HG03469 (cell line): ENCODE measurements around the gene FILIP1L.
A peak's percentile ranks its signal among the peaks of the same experiment; 100 is the strongest.
"Not testable (repeated sequence)": the region's sequence is repeated elsewhere in the genome, so short reads cannot be mapped to it uniquely, and the experiment has no call there.

ENCODE experiments used
- ATAC-seq: cut with Tn5 transposase; IDR thresholded peaks from one replicate; pipeline ENCODE4 v1.9.1; 2021; ENCODE audit warnings: mild to moderate bottlenecking, moderate library complexity, moderate number of reproducible peaks; ENCODE audit not compliant: unreplicated experiment

FILIP1L gene

DNA sequence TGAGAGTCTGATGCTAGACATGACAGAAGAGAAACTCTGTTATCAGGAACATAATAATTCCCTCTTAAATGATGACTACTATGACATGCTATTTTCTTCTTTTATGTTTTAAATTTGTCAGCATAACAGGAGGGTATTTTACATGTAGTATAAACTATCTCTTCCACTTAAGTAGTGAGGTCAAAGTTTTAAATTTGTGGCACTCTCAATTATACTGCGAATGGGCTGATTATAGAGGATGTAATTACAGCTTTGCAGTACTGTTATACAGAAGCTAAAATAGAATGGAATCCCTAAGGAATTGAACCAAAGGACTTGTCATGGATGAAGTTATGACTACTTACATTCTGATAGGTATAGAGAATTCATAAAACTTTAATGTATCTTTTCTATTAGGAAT, 262.3 kb downstream of the FILIP1L start:
- ATAC-seq, result no peak

GRCh38 chr3:99850608-99851007, 263.7 kb downstream of the FILIP1L start:
- no peak for ATAC-seq

DNA sequence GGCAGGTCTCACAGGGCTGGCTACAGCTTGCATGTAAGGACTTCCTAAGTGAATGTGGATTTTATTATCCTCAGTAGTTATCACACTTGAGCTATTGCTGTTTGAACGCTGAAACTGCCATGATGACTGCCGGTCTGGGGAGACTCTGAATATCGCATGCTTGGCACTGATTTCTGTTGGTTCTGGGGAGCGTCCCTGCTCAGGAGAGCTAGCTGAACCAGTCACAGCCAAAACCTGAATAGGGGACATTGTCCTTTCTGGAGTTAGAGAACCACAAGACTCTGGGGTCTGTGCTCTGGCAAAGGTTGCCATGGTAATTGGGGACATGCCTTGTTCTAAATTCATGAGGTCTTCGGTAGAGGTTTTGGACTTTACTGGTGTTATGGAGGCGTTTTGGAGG, 265.9 kb downstream of the FILIP1L start:
- ATAC-seq, result no peak

GRCh38 chr3:99846477-99847160, 267.7 kb downstream of the FILIP1L start:
- no peak for ATAC-seq

DNA sequence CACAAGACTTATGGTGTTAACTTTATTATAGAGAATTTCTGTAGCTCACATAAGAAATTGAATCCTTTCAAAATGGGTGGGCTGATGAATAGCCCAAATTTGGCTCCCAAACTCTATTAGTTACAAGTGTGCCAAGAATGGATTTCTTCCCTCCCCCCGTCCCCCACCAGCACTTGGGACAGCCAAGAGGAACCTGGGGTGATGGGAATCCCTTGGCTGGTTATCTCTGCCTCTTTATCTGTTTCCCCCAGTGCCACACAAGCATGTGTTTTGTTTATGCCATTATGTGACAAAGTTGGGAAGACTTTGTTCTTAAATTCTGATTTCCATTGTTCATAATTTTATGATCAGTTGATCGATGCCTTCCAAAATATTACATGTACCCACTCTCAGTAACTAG, 268.3 kb downstream of the FILIP1L start:
- no peak for ATAC-seq

DNA sequence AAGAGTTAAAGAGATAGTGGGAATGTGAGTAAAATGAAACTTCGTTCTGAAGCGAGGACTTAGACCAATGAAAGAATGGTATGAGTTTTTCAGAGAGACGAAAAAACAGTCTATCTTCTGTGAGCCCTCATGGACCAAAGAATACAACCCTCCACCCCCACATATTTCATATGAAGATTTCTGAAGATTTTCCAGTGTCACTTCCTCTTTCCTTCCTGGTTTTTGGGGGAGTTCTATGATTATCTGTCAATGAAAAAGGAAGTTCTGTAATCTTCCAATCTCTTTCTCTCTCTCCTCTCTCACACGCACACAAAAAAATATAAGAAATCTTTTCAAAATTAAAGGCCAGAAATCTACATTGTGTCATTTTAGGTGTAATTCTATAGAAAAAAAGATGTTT, 269.0 kb downstream of the FILIP1L start:
- no peak for ATAC-seq

GRCh38 chr3:99843590-99844258, 270.6 kb downstream of the FILIP1L start:
- no peak for ATAC-seq

GRCh38 chr3:99842826-99843589, 271.3 kb downstream of the FILIP1L start:
- peak; percentile 38 for ATAC-seq

- not testable (repeated sequence) for ATAC-seq
Measured at GRCh38 chr3:99841949-99842348, 272.4 kb downstream of the FILIP1L start.

- no peak for ATAC-seq
Measured at GRCh38 chr3:99839613-99840012, 274.7 kb downstream of the FILIP1L start.

GRCh38 chr3:99838755-99839154, 275.5 kb downstream of the FILIP1L start:
- ATAC-seq, result no peak

DNA sequence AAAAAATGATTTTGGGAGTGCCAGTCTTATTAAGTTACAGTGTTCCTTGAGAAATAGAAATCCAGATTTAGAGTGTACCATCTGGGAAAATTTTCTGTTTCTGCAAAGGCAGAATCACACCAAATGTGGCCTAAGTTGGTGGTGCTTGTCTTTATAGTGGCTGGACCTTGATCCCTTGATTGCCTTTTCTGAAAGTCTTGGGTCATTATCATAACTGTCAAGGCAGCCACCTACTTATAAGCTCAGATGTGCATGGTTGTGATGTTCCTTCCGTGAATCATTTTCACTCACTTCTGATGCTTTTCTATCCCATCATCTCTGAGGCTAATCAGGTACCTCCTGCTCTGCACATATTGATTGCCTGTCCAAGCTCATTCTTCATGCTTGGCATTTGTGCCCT, 276.6 kb downstream of the FILIP1L start:
- no peak for ATAC-seq

GRCh38 chr3:99836681-99837080, 277.6 kb downstream of the FILIP1L start:
- no peak for ATAC-seq

GRCh38 chr3:99834211-99834957, 279.9 kb downstream of the FILIP1L start:
- ATAC-seq, result no peak

- ATAC-seq, result no peak
Measured at GRCh38 chr3:99833617-99834205, 280.6 kb downstream of the FILIP1L start.

- no peak for ATAC-seq
Measured at GRCh38 chr3:99829844-99830243, 284.5 kb downstream of the FILIP1L start.

GRCh38 chr3:99825004-99825640, 289.2 kb downstream of the FILIP1L start:
- ATAC-seq, result no peak

GRCh38 chr3:99823723-99824711, 290.3 kb downstream of the FILIP1L start:
- ATAC-seq, result no peak

- ATAC-seq, result no peak
Measured at GRCh38 chr3:99818818-99819217, 295.5 kb downstream of the FILIP1L start.
